HCT116 (cell line): ENCODE measurements around the gene EHF. TPM values are rescaled to one million over a fixed set of nuclear protein-coding genes. Genes with fewer than 3 reads are reported as not detected.

Experiments
- ATF3 ChIP-seq: IDR thresholded peaks from 2 replicates; pipeline ENCODE4 v1.6.1; 2012
- EGR1 ChIP-seq: IDR thresholded peaks from 2 replicates; pipeline ENCODE4 v1.6.1; 2012; ENCODE audit warnings: low read depth
- ELF1 ChIP-seq: IDR thresholded peaks from 2 replicates; pipeline ENCODE4 v1.6.1; 2012; ENCODE audit warnings: low read depth, borderline replicate concordance
- EZH2 ChIP-seq: fragments of 200-600 bp; sonication (generic); IDR thresholded peaks from 2 replicates; pipeline ENCODE4 v1.6.1; 2017; ENCODE audit warnings: antibody characterized with exemption, mixed run types
- JUND ChIP-seq: IDR thresholded peaks from 2 replicates; pipeline ENCODE4 v1.6.1; 2012
- POLR2A ChIP-seq: IDR thresholded peaks from 2 replicates; pipeline ENCODE4 v1.7.0; 2011; ENCODE audit warnings: borderline replicate concordance; ENCODE audit not compliant: insufficient read depth, insufficient read length; ENCODE audit errors: extremely low read depth
- POLR2AphosphoS5 ChIP-seq: IDR thresholded peaks from 2 replicates; pipeline ENCODE4 v1.6.1; 2011; ENCODE audit warnings: mild to moderate bottlenecking, low read depth, low read length, moderate library complexity
- RAD21 ChIP-seq: IDR thresholded peaks from 2 replicates; pipeline ENCODE4 v1.6.1; 2012; ENCODE audit warnings: low read depth, mild to moderate bottlenecking
- SP1 ChIP-seq: IDR thresholded peaks from 2 replicates; pipeline ENCODE4 v1.6.1; 2012; ENCODE audit warnings: low read depth
- total RNA-seq: library from RNA; stranded (reverse); gene quantifications from one replicate; pipeline ENCODE4 v1.2.1, GENCODE V29; 2021; ENCODE audit not compliant: unreplicated experiment
- TF ChIP-seq, protein P1 (sequence below): IDR thresholded peaks from 2 replicates; pipeline ENCODE4 v1.6.1; 2012; ENCODE audit warnings: low read depth
- TF ChIP-seq, protein P2 (sequence below): IDR thresholded peaks from 2 replicates; pipeline ENCODE4 v1.6.1; 2012

The EHF gene
- total RNA-seq, 1 experiment from 2014 or later, result 51.5 TPM

DNA sequence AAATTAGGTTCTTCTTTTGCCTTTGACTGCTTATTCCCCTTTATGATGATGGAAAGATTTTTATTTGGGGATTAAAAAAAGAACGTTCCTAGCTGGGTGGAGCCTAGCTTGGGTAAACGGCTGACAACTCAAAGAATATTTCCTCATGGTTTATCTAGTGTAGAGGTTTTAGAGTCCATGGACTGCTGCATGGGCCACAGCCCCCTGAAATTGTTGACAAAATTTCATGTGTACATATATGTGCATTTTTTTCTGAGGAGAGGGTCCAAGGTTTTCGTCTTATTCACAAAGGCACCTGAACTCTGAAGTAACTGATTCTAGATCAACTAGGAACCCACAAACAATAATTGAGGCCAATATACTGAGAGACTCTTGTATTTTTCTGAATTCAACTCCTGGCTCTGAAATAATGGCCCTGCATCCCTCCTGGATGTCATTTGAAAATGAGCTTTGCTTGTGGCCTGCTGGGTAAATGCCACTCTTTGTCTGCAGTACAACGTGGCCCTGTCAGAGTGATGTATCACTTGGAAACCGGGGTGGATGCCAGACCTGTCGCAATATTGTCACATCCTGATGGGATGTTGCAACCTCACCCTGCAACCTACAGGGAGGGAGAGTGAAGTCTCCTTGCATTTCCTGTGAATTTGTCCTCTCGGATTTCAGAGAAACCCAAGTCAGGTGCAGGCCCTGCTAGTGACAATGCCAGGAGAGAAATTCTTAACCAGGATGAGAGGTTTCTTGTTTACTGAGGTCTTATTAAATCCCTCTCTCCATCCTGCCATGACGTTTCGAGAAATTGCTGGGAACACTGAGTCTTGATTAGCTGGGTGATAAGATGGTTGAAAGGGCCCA is 33.8 kb downstream of the EHF start (continued):
- TF ChIP-seq, protein P1, sequence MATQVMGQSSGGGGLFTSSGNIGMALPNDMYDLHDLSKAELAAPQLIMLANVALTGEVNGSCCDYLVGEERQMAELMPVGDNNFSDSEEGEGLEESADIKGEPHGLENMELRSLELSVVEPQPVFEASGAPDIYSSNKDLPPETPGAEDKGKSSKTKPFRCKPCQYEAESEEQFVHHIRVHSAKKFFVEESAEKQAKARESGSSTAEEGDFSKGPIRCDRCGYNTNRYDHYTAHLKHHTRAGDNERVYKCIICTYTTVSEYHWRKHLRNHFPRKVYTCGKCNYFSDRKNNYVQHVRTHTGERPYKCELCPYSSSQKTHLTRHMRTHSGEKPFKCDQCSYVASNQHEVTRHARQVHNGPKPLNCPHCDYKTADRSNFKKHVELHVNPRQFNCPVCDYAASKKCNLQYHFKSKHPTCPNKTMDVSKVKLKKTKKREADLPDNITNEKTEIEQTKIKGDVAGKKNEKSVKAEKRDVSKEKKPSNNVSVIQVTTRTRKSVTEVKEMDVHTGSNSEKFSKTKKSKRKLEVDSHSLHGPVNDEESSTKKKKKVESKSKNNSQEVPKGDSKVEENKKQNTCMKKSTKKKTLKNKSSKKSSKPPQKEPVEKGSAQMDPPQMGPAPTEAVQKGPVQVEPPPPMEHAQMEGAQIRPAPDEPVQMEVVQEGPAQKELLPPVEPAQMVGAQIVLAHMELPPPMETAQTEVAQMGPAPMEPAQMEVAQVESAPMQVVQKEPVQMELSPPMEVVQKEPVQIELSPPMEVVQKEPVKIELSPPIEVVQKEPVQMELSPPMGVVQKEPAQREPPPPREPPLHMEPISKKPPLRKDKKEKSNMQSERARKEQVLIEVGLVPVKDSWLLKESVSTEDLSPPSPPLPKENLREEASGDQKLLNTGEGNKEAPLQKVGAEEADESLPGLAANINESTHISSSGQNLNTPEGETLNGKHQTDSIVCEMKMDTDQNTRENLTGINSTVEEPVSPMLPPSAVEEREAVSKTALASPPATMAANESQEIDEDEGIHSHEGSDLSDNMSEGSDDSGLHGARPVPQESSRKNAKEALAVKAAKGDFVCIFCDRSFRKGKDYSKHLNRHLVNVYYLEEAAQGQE, result no peak
- TF ChIP-seq EGR1, result no peak
- no peak for TF ChIP-seq EZH2
- TF ChIP-seq JUND, result peak; percentile 67
- peak; percentile 91 for TF ChIP-seq SP1
- peak; percentile 47; the same call in 1 of the 2 replicates for TF ChIP-seq ATF3
- TF ChIP-seq POLR2A, result no peak
- TF ChIP-seq POLR2AphosphoS5, result peak; percentile 60
- no peak; the same call in 1 of the 2 replicates for TF ChIP-seq ELF1
- TF ChIP-seq RAD21, result peak; percentile 25; the same call in 1 of the 2 replicates
- TF ChIP-seq, protein P2, sequence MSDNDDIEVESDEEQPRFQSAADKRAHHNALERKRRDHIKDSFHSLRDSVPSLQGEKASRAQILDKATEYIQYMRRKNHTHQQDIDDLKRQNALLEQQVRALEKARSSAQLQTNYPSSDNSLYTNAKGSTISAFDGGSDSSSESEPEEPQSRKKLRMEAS, result peak; percentile 88
